ENCODE results near the gene RAD51B.

Gene RAD51B

DNA sequence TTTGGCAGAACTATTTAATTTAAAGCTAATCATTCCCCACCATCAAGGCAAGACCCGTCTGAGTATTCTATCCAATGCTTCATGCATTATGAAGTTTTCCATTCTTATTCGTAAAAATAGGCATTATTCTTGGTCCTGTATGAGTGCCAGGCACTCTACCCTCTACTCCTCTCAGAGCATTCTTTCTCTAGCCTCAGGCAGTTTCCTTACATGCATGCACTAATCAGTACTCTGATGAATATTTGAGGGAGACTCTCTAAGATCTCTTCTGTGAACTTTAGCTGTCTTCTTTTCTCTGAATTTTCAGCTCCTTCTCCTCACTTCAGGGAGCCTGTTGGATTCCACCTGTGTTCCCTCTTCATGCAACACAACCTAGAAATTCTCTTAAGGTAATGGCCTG lies 334.7 kb downstream of the RAD51B start:
- no peak for DNase-seq

DNA sequence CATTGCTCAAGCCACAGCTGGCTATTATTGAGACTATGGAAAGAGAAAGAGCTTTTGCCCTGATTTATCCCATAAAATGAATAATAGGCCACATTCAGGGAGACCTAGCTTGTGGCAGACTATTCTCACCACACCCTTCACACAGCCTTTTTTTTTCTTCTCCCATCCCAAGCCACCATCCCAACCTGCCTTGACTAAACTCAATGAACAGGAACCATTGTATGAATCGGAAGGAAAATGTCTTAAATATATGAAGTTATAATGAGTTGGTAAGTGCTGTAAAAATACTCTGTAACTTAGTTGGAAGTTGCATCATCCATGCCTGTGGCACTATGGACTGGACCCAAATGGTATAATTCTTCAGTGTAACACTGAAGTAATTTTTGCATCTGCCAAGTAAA lies 338.4 kb downstream of the RAD51B start:
- no peak for DNase-seq

DNA sequence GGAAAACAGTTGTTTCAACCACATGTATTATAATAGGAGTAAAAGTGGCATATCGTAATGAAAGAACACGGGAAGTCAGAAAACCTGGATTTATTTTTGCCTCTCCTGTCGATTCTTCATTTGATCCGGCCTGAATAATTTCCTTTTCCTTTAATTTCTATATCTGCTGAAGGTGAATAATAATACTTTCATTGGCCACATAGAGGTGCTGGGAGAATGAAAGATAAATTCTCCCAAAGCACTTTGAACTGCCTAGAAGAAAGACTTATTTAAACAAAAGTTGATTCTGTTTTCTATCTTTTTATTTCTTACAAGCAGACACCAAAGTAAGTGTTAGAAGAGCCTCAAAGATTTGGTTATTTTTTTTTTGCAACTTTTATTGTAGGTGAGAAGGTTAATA lies 339.1 kb downstream of the RAD51B start:
- no peak for DNase-seq

DNA sequence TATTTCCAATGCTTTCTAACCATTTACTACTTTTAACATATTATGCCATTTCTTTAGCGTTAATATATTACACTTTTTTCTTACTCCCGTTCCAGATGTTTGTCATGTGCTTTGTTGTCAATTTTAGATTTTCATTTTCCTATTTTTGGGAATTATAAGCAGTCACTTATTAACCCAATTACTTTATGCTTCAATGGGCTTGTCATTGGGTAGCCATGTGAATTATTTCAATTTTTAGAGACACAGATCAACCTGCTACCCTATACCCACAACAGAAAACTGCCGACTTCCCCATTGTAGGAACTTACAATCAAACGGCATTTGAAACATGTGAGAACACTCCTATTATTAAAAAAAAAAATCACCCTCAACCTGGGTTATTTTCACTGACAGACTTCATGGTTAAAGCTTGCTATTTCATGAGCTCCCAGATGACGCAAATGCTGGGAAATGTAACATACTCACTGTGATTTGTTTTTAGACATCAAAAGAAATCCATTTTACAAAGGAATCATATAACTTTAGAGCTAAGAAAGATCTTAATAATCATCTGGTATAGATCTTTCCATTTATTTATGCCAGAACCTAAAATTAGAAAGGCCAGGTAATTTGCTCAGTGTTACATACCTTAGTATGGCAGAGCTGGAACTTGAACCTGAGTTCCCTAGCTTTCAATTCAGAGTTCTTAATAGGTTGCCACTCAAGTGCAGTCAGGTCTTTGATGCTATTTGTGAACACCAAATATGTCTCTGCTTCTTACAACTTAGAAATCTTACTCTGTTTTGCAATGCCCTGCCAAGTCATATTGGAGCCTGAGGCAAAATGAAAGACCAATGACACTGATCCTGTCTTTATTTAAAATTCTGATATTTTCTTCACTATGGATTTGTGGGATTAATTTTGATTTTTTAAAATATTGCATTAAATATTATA lies 340.4 kb downstream of the RAD51B start:
- no peak for DNase-seq

DNA sequence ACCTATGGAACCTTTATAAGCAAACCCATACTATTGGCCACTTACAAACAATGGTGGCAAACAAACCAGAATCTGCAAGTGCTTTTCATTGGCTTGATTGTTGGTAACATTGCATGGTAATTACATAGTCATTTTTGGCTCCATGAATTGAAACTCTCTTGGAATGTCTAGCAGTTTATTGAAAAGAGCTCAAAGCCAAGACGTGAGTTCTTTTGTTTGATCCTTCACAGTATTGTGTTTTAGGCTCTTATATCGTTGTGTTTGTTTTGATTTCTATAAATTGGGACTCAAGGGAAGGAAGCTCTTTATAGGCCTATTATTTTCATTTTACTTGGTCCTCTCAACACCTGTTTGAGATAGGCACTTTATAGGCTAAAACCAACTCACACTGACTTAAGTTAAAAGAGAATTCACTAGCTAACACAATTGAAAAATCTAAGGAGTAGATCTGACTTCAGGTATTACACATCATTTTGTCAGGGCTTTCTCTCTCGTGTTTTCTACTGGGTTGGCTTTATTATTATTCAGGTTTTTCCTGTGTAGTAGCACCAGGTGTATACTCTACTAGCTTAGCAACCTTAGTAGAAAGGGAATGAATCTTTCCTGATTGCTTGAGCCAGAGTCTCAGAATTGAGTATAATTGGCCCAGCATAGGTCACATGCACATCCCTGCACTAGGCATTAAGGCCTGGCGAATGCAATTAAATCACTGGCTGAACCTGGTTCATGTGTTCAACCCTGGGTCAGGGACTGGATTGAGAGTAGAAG lies 341.4 kb downstream of the RAD51B start:
- DNase-seq, result no peak

DNA sequence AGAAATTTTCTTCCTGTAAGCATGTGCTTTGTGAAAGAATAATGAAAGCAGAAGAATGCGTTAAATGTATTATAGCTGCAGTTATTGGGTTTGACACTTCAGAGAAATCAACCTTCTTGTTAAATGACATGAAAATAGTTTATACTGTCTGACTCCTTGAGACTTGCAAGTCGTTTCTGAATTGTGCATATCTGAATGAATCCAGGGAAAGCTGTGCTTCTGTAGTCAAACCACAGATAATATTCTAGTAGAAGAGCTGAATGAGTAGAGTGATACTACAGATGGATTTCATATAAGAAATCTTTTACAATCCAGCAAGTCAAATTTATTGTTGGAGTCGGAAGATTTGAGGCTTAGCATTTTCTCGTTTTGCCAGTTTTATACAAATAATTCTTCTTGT lies 343.3 kb downstream of the RAD51B start:
- DNase-seq, result no peak

DNA sequence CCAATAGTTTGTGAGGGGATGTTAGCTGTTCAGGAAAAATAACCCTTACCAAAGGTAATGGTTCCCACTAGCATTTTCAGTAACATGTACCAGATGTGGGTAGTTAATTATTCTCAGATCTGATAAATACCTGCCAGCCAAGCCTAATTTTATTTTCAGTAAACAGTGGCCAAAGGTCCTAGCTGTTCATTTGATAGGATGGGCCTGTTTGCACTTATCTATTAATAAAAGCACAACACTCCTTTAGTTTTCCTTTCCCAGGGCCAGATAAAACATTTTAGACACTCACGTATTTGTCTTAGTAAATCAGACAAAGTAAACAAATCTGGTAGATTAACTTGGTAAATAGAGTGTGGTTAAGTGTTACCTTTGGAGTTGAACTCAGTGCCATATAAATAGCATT lies 345.1 kb downstream of the RAD51B start:
- DNase-seq, result no peak

DNA sequence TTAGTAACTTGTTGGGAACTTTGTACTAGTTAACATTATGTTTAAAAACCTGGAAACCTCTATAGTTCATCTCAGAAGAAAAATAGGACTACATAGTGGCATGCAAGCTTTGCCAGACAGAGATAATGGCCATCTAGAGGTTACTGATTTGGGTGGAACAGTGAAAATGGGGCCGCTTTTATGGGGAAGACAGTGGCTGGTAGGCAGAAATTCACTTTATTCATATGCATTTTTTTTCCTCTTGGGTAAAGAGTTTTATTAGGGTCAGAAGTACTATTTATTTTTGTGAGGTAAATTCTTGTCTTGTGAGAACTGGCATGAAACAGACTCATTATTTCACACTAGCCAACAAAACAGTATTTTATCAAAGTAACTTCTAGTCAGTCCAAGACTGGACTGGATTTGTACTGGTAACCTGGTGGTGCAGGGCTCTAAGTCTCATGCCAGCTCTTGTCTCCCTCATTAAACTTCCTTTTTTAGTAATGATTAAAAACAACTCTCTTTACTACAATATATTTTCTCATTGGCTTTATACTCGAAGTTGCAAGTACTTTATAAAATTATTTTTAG lies 345.8 kb downstream of the RAD51B start:
- no peak for DNase-seq

DNA sequence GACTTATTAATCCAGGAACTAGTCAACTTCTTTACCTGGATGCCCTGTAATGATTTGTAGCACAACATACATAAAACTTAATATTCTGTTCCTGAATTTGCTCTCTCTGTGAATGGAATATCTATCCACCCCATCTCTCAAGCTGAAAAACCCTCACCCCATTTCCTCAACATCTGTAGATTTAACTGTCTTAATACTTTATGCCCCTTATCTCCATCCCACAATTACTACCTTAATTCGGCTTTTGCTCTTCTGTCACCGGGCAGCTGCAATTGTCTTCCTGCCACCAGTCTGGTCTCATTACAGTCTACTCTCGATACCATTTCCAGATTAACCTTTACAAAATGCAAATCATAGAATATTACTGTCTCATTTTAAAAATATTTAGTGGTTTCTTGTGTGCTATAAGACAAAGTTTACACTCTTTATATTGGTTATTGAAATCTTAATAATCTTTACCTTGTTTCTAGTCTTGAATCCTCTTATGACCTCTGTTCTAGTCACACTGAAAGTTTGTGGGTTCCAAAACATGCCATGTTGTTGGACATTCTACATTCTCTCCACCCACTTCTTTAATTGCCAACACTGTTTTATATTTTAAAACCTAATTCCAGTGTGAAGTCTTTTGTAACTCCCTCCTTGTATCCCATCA lies 347.3 kb downstream of the RAD51B start:
- DNase-seq, result no peak

DNA sequence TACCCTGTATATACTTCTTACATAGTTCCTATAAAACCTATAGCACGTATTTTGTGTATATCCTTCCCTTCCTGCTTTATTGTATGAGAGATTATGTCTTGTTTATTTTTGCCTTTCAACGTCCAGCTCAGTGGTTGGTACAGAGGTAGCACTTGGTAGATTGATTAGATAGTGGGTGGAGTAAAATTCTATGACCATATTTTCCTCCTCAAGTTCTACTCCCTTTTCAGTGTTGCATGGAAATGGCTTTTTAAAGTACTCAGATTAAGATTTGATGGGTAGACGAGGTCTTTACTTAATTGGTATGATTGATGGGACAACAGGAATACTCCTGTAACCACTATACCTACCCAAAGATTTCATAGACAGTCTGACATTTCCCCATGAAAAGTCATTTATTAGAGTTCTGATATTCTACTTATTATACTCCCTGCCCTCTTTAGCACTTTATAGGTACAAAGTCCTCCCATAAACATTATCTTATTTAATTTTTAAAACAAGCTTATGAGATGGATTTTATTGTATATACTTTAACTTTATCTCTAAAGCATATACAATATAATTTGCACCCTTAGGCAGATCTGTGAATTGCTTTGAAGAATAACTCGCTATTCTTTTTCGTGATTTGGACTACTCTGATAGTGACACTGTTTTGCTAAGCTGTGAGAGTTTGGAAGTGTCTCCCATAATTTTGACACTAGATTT lies 348.0 kb downstream of the RAD51B start:
- no peak for DNase-seq

DNA sequence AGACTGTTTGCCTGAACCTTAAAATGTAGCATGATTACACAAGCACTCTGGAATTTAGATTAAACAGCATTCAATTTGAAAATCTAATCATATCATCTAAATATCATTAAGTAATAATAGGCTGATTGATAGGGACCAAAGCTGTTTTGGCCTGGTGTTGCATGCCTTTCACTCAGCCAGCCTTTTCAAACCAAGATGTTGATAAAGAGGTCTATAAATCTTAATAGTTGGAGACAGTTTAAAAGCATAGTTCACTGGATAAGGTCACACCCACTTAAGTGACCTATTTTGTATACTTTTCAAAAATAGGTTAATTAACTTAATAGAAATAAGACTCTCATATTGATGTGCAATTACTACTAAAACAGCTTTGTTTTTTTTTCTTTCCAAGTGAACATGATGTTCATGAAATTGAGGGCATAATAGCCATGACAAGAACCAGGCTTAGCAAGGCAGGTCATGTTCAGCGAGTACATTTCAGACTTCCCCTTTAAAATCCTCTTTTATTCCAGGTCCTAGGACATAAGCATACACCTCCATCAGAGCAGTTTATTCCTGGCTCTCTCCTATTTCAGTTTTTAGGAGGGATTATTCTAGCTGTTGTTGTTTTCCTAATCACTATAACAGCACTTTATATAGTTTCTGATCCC lies 349.0 kb downstream of the RAD51B start:
- DNase-seq, result no peak

DNA sequence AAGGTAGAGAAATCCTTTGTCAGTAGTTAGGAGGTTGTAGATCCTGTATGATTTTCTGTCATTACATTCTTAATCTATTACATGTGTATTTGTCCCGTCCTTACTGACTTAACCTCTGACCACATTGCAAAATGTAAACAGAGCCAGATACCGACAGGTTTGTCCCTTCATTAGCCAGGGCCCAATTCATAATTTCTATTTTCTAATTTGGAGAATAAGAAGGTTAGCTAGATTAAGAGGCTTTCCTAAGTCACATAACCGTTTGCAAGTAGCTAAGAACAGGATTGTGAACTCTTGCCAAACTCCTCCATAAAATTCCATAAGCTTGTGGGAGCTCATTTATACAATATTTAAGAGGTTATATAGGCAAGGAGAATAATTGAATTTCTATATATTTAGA lies 352.6 kb downstream of the RAD51B start:
- no peak for DNase-seq

DNA sequence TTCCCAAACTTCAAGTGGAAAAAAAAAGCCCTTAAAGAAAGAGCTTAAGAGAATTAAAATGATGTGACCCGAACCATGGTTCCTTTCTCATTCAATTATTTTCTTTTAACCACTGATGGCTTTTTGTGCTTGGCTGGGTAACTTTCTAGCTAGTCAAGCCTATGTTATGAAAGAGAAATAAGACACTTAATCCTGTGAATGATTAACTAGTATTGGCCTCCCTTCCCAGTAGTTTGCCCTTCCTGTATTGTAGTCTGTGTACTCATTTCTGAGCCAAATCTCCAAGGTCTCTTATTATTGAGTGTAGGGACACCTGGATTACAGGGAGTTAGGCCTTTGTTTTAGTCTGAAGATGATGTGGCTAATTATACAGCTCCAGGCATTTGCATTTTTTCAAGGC lies 353.0 kb downstream of the RAD51B start:
- DNase-seq, result no peak

DNA sequence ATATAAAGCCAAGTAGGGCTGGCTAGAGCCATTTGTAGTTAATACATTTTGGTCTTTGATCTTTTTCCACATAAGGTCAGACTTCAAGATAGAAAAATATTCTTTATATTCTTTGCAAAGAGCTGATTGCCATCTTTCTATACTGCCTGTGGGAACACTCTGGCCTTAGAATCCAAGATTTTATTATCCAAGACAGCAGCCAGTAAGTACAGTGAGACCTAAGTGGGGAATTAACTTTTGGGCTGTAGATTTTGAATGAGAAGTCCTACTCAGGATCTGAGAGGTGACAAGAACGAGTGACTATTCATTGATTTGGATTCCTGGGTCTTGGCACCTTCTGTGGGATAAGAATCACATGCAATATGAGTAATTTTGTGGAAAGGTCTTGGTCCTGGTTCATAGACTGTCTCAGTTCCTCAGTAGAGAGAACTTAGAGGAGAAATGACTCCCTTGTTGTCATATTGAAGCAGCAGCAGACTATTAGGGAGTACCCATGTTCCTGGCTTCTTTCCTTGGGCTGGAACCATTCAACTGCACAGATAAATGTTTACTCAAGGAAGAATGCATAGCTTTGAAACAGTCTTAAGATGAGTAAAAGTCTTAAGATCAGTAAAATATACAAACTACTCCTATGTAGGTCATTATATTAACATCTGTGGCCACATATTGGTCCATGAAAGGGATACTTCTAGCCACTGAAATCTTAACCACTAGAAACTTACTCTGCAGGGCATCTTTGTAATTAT lies 353.8 kb downstream of the RAD51B start:
- no peak for DNase-seq

DNA sequence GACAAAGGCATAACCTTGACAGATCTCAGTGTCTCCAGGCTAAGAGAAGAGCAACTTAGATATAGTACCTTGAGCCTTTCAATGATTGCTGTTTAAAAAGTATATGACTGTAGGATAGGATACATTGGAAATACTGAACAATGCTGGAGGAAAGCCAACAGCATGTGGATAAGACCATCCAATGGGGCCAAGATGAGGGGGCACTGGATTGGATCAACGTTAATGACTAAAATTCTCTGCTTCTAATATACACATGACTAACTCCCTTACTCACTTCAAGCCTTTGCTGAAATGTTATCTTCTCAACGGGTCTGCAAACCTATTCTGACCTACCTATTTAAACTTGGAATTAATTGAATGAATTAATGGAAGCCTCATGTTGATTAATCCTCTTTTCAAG lies 354.9 kb downstream of the RAD51B start:
- DNase-seq, result no peak

DNA sequence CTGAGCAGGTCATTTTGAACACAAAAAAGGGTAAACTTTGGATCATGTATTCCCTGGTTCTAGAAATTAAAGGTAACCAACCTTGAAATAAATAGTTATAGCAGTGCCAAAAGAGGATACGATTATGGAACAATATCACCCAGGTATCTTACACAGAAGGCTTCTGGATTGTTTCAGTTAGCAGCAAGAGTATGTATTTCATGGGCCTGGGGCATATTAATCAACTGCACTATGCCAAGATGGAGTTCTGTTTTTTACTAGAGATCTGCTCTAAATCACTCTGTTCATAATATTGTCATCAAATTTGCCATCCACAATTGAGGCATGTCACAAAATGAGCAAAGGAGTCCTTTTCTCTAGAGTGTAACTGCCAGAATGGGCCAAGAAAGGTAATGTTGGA lies 357.1 kb downstream of the RAD51B start:
- no peak for DNase-seq

DNA sequence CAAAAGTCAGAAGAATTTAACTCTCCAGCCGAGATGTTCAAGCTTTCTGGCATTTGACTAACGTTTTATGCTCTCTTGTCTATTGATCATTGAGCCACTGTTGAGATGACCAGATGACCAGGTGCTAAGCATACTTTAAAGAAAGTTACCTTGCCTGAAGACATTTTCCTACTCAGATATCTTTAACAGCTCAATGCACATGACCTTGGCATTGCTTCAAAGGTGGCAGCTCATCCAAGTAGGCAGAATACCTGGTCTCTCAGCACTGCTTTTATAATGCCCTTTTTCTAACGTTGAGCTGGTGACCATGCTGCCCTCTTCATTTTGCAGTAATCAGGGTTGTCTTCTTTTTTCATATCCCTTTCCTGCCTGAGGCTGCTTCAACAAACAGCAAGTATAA lies 358.1 kb downstream of the RAD51B start:
- no peak for DNase-seq

DNA sequence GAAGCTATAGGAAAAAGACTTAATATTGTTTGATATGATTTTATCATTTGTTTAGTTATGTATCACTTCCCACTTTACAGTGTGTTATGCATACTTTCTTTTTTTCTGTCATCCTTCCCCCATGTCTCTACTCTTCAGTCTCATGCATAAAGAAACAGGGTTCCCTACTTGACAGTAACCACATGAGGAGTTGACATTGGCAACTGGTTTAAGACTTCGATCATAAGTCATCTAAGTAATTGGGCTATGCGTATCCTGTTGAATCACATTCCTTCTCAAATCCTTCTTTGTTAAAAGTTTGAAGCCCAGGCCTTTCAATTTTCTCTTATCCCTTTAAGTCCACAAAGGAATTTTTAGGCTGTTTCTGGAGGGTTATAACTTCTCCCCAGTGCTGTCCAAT lies 358.7 kb downstream of the RAD51B start:
- no peak for DNase-seq

DNA sequence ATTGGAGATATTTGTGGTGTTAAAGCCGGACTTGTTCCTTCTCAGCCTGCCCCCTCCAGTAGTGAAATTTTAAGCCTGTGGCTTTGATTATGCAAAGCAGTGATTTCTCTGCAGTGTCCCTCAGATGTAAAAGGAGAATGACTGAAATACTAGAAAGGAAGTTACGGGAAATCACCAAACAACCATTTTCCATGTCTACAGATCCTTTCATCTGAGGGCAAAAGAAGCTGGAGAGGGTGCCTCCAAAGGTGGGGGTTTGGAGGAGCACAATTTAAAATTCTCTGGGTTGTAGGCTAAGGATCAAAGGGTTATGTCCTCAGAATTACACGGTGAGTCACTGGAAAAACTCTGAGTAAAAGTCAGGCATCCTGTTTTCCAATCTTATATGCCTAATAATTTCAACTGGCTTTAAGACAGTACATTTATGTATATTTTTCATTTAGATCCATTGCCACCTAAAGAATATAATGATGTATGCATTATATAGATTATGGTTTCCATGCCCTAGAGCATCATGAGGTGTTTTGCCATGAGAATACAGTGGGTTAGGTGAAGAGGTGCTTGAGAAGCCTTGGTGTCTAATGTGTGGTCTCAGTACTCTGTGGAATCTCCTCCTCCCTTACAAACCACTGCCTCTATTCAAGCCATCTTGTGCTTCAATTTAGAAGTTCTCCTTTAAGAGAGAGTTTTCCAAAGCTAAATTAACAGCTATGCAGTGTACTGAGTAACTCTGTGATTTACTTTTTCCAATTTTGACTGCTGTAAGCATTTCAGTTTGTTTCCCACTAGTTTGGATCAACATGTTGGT lies 362.1 kb downstream of the RAD51B start:
- DNase-seq, result no peak

DNA sequence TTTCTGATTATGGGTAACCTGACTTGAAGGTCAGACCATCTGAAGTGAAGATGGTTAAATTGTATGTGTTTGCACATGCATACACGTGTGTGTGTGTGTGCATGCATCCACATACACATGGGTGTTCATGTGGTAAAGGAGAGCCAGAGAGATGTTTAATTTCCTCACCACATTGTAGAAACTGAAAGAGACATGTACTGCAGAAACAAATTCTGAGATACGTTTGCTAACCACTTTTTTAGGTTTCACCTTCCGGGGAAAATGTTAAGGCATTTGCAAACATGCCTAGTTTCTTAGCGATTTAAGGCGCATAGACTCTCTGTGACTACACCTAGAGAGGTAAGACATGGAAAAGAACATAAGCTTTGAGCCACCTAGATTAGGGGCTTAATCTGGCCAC lies 362.9 kb downstream of the RAD51B start:
- no peak for DNase-seq

All from femur (tissue), 1 donor.